ENCODE results near the gene TLE3. TPM values are rescaled to one million over a fixed set of nuclear protein-coding genes. Genes with fewer than 3 reads are reported as not detected.

Gene TLE3
- total and polyA plus RNA-seq, 2 of the 13 experiments (the other 11 are each of a cell fraction or from before 2014, with no cell fraction given): 11.9 to 13.8 TPM

- TF ChIP-seq ZNF407 (CRISPR knock-in tag; IDR thresholded peaks at IDR 0.05; ENCODE audit: not compliant biosample characterization) (no peak), ZNF770 (CRISPR knock-in tag; IDR thresholded peaks at IDR 0.05) (no peak), ZNF639 (CRISPR knock-in tag; conservative IDR thresholded peaks at IDR 0.05) (no peak), ZNF776 (CRISPR knock-in tag; IDR thresholded peaks at IDR 0.05) (no peak), MAX (IDR thresholded peaks at IDR 0.05) (0 out of 2 replicates have a peak, but pooled peaks have one; percentile 32), NFYB (CRISPR knock-in tag; IDR thresholded peaks at IDR 0.05) (peak; percentile 46), MTERF4 (CRISPR knock-in tag; IDR thresholded peaks at IDR 0.05) (no peak), GATA4 (IDR thresholded peaks at IDR 0.05; ENCODE audit: borderline replicate concordance, low read depth) (0 out of 2 replicates have a peak, but pooled peaks have one; percentile 38), NCOA2 (CRISPR knock-in tag; IDR thresholded peaks at IDR 0.05) (peak; percentile 40), HNF4A (CRISPR knock-in tag; IDR thresholded peaks at IDR 0.05) (no peak; the same call in 1 of the 2 replicates), NR2F6 (IDR thresholded peaks at IDR 0.05) (peak; percentile 42; the same call in 1 of the 2 replicates), NR2F6 (CRISPR knock-in tag; IDR thresholded peaks at IDR 0.05) (0 out of 2 replicates have a peak, but pooled peaks have one; percentile 33)
Measured at GRCh38 chr15:70101459-70102113, 3.9 kb upstream of the TLE3 start (continued).
